Tibial nerve (tissue), 4 donors: ENCODE results near the gene ACAD11.

ENCODE experiments used
- EP300 ChIP-seq, 2 donors: sonication (generic); formaldehyde crosslinking; IDR thresholded peaks; one replicate each; pipeline ENCODE4 v1.6.1; 2017; ENCODE audit warnings: antibody characterized with exemption in 2 of 2, mild to moderate bottlenecking in 1 of 2
- POLR2A ChIP-seq, 2 donors: fragments of 450-650 bp; IDR thresholded peaks; one replicate each; pipeline ENCODE4 v1.6.1; 2017; ENCODE audit warnings: antibody characterized with exemption in 2 of 2, mild to moderate bottlenecking in 2 of 2, moderate library complexity in 2 of 2
- TF ChIP-seq, protein P1 (sequence below), 5 experiments: fragments of 200-600 bp in 3 of 5; fragments of 450-650 bp in 2 of 5; sonication (generic) in 3 of 5; IDR thresholded peaks; one replicate each; pipeline ENCODE4 v1.5.1; 2016 to 2019; ENCODE audit warnings: antibody characterized with exemption in 5 of 5, mild to moderate bottlenecking in 3 of 5, moderate library complexity in 2 of 5

DNA sequence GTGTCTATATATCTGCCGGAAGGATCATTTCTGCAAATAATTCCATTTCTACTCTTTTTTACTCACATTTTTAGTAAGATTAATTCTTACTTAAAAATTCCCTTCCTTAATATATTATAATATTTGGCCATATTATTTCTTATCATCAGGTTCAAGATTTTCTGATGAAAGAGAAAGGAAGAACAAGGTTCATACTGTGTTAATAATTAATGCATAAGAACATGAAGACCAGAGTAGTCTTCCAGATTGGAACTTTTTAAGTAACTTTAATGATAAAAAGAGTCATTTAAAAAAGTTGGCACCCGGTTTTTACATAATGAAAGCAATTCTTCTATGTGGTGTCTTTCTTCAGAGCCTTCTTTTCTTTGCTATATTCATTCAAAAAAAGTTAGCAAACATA is 61.9 kb downstream of the ACAD11 start:
- TF ChIP-seq, protein P1, sequence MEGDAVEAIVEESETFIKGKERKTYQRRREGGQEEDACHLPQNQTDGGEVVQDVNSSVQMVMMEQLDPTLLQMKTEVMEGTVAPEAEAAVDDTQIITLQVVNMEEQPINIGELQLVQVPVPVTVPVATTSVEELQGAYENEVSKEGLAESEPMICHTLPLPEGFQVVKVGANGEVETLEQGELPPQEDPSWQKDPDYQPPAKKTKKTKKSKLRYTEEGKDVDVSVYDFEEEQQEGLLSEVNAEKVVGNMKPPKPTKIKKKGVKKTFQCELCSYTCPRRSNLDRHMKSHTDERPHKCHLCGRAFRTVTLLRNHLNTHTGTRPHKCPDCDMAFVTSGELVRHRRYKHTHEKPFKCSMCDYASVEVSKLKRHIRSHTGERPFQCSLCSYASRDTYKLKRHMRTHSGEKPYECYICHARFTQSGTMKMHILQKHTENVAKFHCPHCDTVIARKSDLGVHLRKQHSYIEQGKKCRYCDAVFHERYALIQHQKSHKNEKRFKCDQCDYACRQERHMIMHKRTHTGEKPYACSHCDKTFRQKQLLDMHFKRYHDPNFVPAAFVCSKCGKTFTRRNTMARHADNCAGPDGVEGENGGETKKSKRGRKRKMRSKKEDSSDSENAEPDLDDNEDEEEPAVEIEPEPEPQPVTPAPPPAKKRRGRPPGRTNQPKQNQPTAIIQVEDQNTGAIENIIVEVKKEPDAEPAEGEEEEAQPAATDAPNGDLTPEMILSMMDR (IDR thresholded peaks at IDR 0.05), result no peak
- TF ChIP-seq POLR2A (IDR thresholded peaks at IDR 0.05), result no peak
- no peak for TF ChIP-seq EP300 (IDR thresholded peaks at IDR 0.05)
